ENCODE results near the gene ADAMTS14.
A peak's percentile ranks its signal among the peaks of the same experiment; 100 is the strongest.
"Not testable (repeated sequence)": the region's sequence is repeated elsewhere in the genome, so short reads cannot be mapped to it uniquely, and the experiment has no call there.

ADAMTS14 gene, protein sequence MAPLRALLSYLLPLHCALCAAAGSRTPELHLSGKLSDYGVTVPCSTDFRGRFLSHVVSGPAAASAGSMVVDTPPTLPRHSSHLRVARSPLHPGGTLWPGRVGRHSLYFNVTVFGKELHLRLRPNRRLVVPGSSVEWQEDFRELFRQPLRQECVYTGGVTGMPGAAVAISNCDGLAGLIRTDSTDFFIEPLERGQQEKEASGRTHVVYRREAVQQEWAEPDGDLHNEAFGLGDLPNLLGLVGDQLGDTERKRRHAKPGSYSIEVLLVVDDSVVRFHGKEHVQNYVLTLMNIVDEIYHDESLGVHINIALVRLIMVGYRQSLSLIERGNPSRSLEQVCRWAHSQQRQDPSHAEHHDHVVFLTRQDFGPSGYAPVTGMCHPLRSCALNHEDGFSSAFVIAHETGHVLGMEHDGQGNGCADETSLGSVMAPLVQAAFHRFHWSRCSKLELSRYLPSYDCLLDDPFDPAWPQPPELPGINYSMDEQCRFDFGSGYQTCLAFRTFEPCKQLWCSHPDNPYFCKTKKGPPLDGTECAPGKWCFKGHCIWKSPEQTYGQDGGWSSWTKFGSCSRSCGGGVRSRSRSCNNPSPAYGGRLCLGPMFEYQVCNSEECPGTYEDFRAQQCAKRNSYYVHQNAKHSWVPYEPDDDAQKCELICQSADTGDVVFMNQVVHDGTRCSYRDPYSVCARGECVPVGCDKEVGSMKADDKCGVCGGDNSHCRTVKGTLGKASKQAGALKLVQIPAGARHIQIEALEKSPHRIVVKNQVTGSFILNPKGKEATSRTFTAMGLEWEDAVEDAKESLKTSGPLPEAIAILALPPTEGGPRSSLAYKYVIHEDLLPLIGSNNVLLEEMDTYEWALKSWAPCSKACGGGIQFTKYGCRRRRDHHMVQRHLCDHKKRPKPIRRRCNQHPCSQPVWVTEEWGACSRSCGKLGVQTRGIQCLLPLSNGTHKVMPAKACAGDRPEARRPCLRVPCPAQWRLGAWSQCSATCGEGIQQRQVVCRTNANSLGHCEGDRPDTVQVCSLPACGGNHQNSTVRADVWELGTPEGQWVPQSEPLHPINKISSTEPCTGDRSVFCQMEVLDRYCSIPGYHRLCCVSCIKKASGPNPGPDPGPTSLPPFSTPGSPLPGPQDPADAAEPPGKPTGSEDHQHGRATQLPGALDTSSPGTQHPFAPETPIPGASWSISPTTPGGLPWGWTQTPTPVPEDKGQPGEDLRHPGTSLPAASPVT

GRCh38 chr10:70672165-70673042 is at the start of gene ADAMTS14:
Gene ADAMTS14, plus strand, starts transcription at chr10:70672506. Its CDS starts 297 bp downstream, at chr10:70672803.
- Histone ChIP-seq H3K27ac (no peak within 1 kb of the TSS), H3K4me2 (peak within 1 kb of the TSS; percentile 95), H3K4me1 (peaks cover 28% of the 10 kb centered on the region), H3K9me3 (peaks cover 14% of the 10 kb centered on the region), H3K36me3 (no peaks in the 10 kb centered on the region), H3K27me3 (peaks cover 33% of the 10 kb centered on the region), H3K9ac (peak within 1 kb of the TSS; percentile 59; the same call in 1 of the 2 replicates), H4K20me1 (peaks cover 18% of the 10 kb centered on the region), H3K4me3 (peak within 1 kb of the TSS; percentile 62)
- TF ChIP-seq Cebpa-rat (IDR thresholded peaks at IDR 0.05), result no peak

DNA sequence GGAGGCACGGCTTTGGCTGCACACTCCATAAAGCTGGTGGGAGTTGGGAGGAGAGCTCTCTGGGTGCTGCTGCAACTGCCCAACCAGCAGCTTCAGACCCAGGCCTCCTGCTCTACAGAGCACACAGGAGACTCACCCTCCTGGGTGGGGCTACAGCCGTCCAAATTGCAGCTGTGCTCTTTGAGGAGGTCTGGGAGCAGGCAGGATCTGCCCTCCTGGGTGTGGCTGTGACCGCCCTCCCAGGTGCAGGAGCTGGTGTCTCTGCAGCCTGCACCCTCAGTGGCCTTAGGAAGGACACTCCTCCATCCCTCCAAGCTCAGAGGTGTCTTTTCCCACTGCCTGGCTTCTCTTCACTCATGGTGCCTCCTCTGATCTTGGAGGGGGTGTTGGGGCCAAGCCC is 49.8 kb upstream of the ADAMTS14 start:
- Histone ChIP-seq H4K20me1 (no peaks in the 10 kb centered on the region), H3K4me2 (no peak overlapping the region), H3K4me1 (peaks cover 13% of the 10 kb centered on the region; the same call in 1 of the 2 replicates), H3K9ac (no peak overlapping the region), H3K27ac (no peak overlapping the region), H3K36me3 (no peaks in the 10 kb centered on the region), H3K27me3 (no peaks in the 10 kb centered on the region), H3K4me3 (no peak overlapping the region), H3K9me3 (peaks cover 29% of the 10 kb centered on the region)
- TF ChIP-seq Cebpa-rat (IDR thresholded peaks at IDR 0.05), result no peak

- TF ChIP-seq Cebpa-rat (IDR thresholded peaks at IDR 0.05), result no peak
- Histone ChIP-seq H4K20me1 (no peaks in the 10 kb centered on the region), H3K9ac (no peak overlapping the region), H3K27me3 (no peaks in the 10 kb centered on the region), H3K4me3 (no peak overlapping the region), H3K4me2 (0 out of 2 replicates have a peak overlapping the region, but pooled peaks have one; percentile 16), H3K36me3 (no peaks in the 10 kb centered on the region), H3K9me3 (peaks cover 36% of the 10 kb centered on the region), H3K4me1 (peaks cover 13% of the 10 kb centered on the region; the same call in 1 of the 2 replicates), H3K27ac (no peak overlapping the region)
Observed at GRCh38 chr10:70622981-70623844, 49.1 kb upstream of the ADAMTS14 start.

DNA sequence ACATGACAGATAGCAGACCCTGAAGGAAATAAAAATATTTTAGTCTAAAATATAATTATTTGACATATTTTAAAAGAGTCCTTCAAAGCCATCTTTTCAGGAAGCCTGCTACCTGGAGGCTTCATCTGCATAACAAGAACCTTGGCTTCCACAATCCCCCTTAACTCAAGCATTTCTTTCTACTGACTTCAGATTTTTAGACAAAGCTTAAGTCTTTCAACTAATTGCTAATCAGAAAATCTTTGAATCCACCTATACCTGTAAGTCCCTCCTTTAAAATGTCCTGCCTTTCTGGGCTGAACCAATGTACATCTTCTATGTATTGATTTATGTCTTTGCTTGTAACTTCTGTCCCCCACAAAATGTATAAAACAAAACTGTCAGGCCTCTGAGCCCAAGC is 46.2 kb upstream of the ADAMTS14 start:
- peaks cover 13% of the 10 kb centered on the region; the same call in 1 of the 2 replicates for H3K4me1 ChIP-seq
- peaks cover 43% of the 10 kb centered on the region for H3K9me3 ChIP-seq
- H3K9ac ChIP-seq, result no peak overlapping the region
- no peak overlapping the region for H3K4me2 ChIP-seq
- H3K27me3 ChIP-seq, result no peaks in the 10 kb centered on the region
- no peaks in the 10 kb centered on the region for H4K20me1 ChIP-seq
- no peak overlapping the region for H3K27ac ChIP-seq
- no peak overlapping the region for H3K4me3 ChIP-seq
- TF ChIP-seq Cebpa-rat (IDR thresholded peaks at IDR 0.05), result no peak
- H3K36me3 ChIP-seq, result no peaks in the 10 kb centered on the region

DNA sequence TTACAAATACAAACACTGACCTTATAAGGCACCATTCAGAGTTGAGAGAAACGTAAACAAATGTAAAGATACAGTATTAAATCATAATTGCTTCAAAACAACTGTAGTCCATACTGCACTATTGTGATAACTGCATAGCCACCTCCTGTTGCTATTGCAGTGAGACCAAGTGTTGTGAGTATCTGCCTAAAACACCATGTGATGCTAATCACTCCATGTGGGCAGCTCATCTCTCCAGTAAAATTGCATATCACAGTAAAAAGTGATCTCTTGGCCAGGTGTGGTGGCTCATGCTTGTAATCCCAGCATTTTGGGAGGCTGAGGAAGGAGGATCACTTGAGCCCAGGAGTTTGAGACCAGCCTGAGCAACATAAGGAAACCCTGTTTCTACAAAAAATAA is 43.0 kb upstream of the ADAMTS14 start:
- no peak for TF ChIP-seq Cebpa-rat (IDR thresholded peaks at IDR 0.05)
- H3K4me3 ChIP-seq, result no peak overlapping the region
- no peak overlapping the region for H3K9ac ChIP-seq
- H4K20me1 ChIP-seq, result no peaks in the 10 kb centered on the region
- no peaks in the 10 kb centered on the region for H3K36me3 ChIP-seq
- H3K4me1 ChIP-seq, result no peaks in the 10 kb centered on the region
- H3K27me3 ChIP-seq, result no peaks in the 10 kb centered on the region
- H3K9me3 ChIP-seq, result peaks cover 32% of the 10 kb centered on the region
- no peak overlapping the region for H3K27ac ChIP-seq
- H3K4me2 ChIP-seq, result no peak overlapping the region

DNA sequence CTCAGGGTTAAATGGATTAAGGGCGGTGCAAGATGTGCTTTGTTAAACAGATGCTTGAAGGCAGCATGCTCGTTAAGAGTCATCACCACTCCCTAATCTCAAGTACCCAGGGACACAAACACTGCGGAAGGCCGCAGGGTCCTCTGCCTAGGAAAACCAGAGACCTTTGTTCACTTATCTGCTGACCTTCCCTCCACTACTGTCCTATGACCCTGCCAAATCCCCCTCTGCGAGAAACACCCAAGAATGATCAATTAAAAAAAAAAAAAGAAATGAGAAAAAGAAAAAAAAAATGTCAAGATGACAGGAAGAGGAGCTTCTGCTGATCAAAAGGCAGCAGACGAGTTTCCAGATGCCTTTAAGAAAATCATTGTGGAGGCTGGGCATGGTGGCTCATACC is 40.6 kb upstream of the ADAMTS14 start:
- not testable (repeated sequence) for H3K27me3 ChIP-seq, H3K9ac ChIP-seq, H3K4me3 ChIP-seq, H3K27ac ChIP-seq, H4K20me1 ChIP-seq, H3K36me3 ChIP-seq, H3K4me1 ChIP-seq, H3K4me2 ChIP-seq
- H3K9me3 ChIP-seq, result peaks cover 32% of the 10 kb centered on the region

- H3K4me3 ChIP-seq, result no peak overlapping the region
- H3K4me2 ChIP-seq, result no peak overlapping the region
- H3K9me3 ChIP-seq, result peaks cover 17% of the 10 kb centered on the region
- no peaks in the 10 kb centered on the region for H4K20me1 ChIP-seq
- no peak for TF ChIP-seq Cebpa-rat (IDR thresholded peaks at IDR 0.05)
- no peaks in the 10 kb centered on the region for H3K4me1 ChIP-seq
- H3K36me3 ChIP-seq, result no peaks in the 10 kb centered on the region
- no peak overlapping the region for H3K27ac ChIP-seq
- no peaks in the 10 kb centered on the region for H3K27me3 ChIP-seq
- no peak overlapping the region for H3K9ac ChIP-seq
Observed at GRCh38 chr10:70634011-70634410, 38.3 kb upstream of the ADAMTS14 start.

DNA sequence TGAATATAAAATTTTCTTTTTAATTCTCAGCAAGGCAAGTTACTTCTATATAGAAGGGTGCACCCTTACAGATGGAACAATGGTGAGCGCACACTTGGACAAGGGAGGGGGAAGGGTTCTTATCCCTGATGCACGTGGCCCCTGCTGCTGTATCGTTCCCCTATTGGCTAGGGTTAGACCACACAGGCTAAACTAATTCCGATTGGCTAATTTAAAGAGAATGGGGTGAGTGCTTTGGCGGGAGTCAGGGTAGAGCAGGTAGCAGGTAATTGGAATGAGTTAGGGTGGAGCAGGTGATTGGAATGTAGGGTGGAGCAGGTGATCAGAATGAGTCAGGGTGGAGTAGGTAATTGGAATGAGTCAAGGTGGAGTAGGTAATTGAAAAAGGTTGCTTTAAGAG is 37.8 kb upstream of the ADAMTS14 start:
- not testable (repeated sequence) for H3K4me2 ChIP-seq, H3K9ac ChIP-seq, H3K36me3 ChIP-seq, H3K4me1 ChIP-seq, H3K27ac ChIP-seq, H4K20me1 ChIP-seq, H3K27me3 ChIP-seq, H3K4me3 ChIP-seq
- peaks cover 15% of the 10 kb centered on the region for H3K9me3 ChIP-seq

GRCh38 chr10:70639640-70640383 is 32.5 kb upstream of the ADAMTS14 start:
- H3K4me3 ChIP-seq, H3K4me1 ChIP-seq, H3K9me3 ChIP-seq, H4K20me1 ChIP-seq, H3K4me2 ChIP-seq, H3K36me3 ChIP-seq, H3K27me3 ChIP-seq, H3K27ac ChIP-seq, H3K9ac ChIP-seq: not testable (repeated sequence)

- H3K27ac ChIP-seq, H3K4me2 ChIP-seq, H3K36me3 ChIP-seq, H3K9ac ChIP-seq, H3K4me3 ChIP-seq, H3K4me1 ChIP-seq, H3K27me3 ChIP-seq, H4K20me1 ChIP-seq: not testable (repeated sequence)
- H3K9me3 ChIP-seq, result peaks cover 14% of the 10 kb centered on the region
Observed at GRCh38 chr10:70643272-70643671, 29.0 kb upstream of the ADAMTS14 start.

GRCh38 chr10:70644959-70645358 is 27.3 kb upstream of the ADAMTS14 start:
- not testable (repeated sequence) for H4K20me1 ChIP-seq, H3K9ac ChIP-seq, H3K36me3 ChIP-seq, H3K27me3 ChIP-seq, H3K27ac ChIP-seq, H3K4me1 ChIP-seq, H3K4me2 ChIP-seq, H3K4me3 ChIP-seq
- peaks cover 31% of the 10 kb centered on the region for H3K9me3 ChIP-seq
